Left ventricle myocardium inferior (tissue), 1 donor: Measurements from ENCODE around the gene COL15A1. TPM values are rescaled to one million over a fixed set of nuclear protein-coding genes. Genes with fewer than 3 reads are reported as not detected.

Source experiments
- DNase-seq: peaks from one replicate; pipeline ENCODE4 v3.0.0-alpha.2; 2020
- H3K27ac ChIP-seq: fragments of 200-600 bp; replicated peaks from 2 replicates; pipeline ENCODE4 v1.8.0; 2021
- H3K27me3 ChIP-seq: fragments of 200-600 bp; 2 replicates; pipeline ENCODE4 v1.8.0; 2021; ENCODE audit warnings: low read depth
- H3K36me3 ChIP-seq: fragments of 200-600 bp; 2 replicates; pipeline ENCODE4 v1.8.0; 2021
- H3K4me1 ChIP-seq: fragments of 200-600 bp; 2 replicates; pipeline ENCODE4 v1.8.0; 2021
- H3K4me3 ChIP-seq: fragments of 200-600 bp; 2 replicates; pipeline ENCODE4 v1.8.0; 2021; ENCODE audit warnings: mild to moderate bottlenecking, moderate library complexity
- H3K9me3 ChIP-seq: fragments of 200-600 bp; replicated peaks from 2 replicates; pipeline ENCODE4 v1.8.0; 2021
- CTCF ChIP-seq: fragments of 200-600 bp; IDR thresholded peaks from 2 replicates; pipeline ENCODE4 v1.8.0; 2021; ENCODE audit warnings: antibody characterized with exemption, mild to moderate bottlenecking, borderline replicate concordance
- intact Hi-C: fragments of 100-400 bp; cut with micrococcal nuclease; formaldehyde crosslinking; loops from one replicate; pipeline ENCODE4 v1.11.0; 2022
- total RNA-seq: library from RNA; stranded (reverse); fragmentation: NEBNext Ultra II Directional; extraction: Animal tissue kit (Norgen Biotek cat#: 25700); gene quantifications from one replicate; pipeline ENCODE4 v1.2.1, GENCODE V29; 2021
- donor health status: DM: no; HTN: yes; CAD: no; lungs with severe emphysema.

COL15A1 gene
- total RNA-seq, 1 donor from 2014 or later, result 45.4 TPM

- no peaks in the 10 kb centered on the region for H3K9me3 ChIP-seq
- DNase-seq, result no peak
- peaks cover 24% of the 10 kb centered on the region for H3K4me1 ChIP-seq
- no peak for TF ChIP-seq CTCF
- no peak overlapping the region for H3K27ac ChIP-seq
- no peak overlapping the region for H3K4me3 ChIP-seq
- H3K36me3 ChIP-seq, result peaks cover 76% of the 10 kb centered on the region
- intact Hi-C loops, result no loop called here
- no peaks in the 10 kb centered on the region for H3K27me3 ChIP-seq
Observed at GRCh38 chr9:99044827-99045226, 101.1 kb downstream of the COL15A1 start.

- Histone ChIP-seq H3K36me3 (peaks cover 74% of the 10 kb centered on the region), H3K27me3 (no peaks in the 10 kb centered on the region), H3K4me3 (no peak overlapping the region), H3K27ac (no peak overlapping the region), H3K4me1 (peaks cover 24% of the 10 kb centered on the region), H3K9me3 (no peaks in the 10 kb centered on the region)
- no peak for TF ChIP-seq CTCF
- DNase-seq, result no peak
- intact Hi-C loops, result no loop called here
Observed at GRCh38 chr9:99046068-99046467, 102.4 kb downstream of the COL15A1 start.

- Histone ChIP-seq H3K4me1 (peaks cover 20% of the 10 kb centered on the region), H3K36me3 (peaks cover 74% of the 10 kb centered on the region), H3K27me3 (no peaks in the 10 kb centered on the region), H3K4me3 (no peak overlapping the region), H3K27ac (no peak overlapping the region), H3K9me3 (no peaks in the 10 kb centered on the region)
- intact Hi-C loops, result no loop called here
- no peak for DNase-seq
- no peak for TF ChIP-seq CTCF
Observed at GRCh38 chr9:99046542-99047071, 102.9 kb downstream of the COL15A1 start.

GRCh38 chr9:99049228-99049627, 105.5 kb downstream of the COL15A1 start:
- Histone ChIP-seq H3K36me3 (peaks cover 73% of the 10 kb centered on the region), H3K4me3 (no peak overlapping the region), H3K9me3 (no peaks in the 10 kb centered on the region), H3K4me1 (no peaks in the 10 kb centered on the region), H3K27ac (no peak overlapping the region), H3K27me3 (no peaks in the 10 kb centered on the region)
- no peak for DNase-seq
- TF ChIP-seq CTCF, result no peak
- intact Hi-C loops, result no loop called here

GRCh38 chr9:99049641-99050040, 105.9 kb downstream of the COL15A1 start:
- Histone ChIP-seq H3K4me3 (no peak overlapping the region), H3K9me3 (no peaks in the 10 kb centered on the region), H3K27me3 (no peaks in the 10 kb centered on the region), H3K4me1 (no peaks in the 10 kb centered on the region), H3K36me3 (peaks cover 73% of the 10 kb centered on the region), H3K27ac (no peak overlapping the region)
- no peak for DNase-seq
- intact Hi-C loops, result no loop called here
- no peak for TF ChIP-seq CTCF
